ENCODE results near the gene STARD9.
"Not testable (repeated sequence)": the region's sequence is repeated elsewhere in the genome, so short reads cannot be mapped to it uniquely, and the experiment has no call there.

STARD9 gene

DNA sequence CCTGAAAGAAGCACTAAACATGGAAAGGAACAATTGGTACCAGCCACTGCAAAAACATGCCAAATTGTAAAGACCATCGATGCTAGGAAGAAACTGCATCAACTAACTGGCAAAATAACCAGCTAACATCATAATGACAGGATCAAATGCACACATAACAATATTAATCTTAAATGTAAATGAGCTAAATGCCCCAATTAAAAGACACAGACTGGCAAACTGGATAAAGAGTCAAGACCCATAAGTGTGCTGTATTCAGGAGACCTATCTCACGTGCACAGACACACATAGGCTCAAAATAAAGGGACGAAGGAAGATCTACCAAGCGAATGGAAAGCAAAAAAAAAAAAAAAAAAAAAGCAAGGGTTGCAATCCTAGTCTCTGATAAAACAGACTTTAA lies 190.7 kb downstream of the STARD9 start:
- DNase-seq (ENCODE audit: low read depth in 2 of 2), result not testable (repeated sequence)
